Left lung (tissue), 10 donors: ENCODE data around the gene TCF7L2. TPM values are rescaled to one million over a fixed set of nuclear protein-coding genes. Genes with fewer than 3 reads are reported as not detected.
A peak's percentile ranks its signal among the peaks of the same experiment; 100 is the strongest.

ENCODE experiments used
- ATAC-seq: fragments of 200-7000 bp; cut with Tn5 transposase; one replicate; pipeline ENCODE4 v1.9.1; 2020; ENCODE audit warnings: moderate library complexity
- DNase-seq, 4 donors: peaks; one replicate each; pipeline ENCODE4 v3.0.0-alpha.2; 2013 to 2020
- H3K27ac ChIP-seq, 2 donors: fragments of 200-600 bp; sonication (generic) in 1 of 2; one replicate each; pipeline versions ENCODE4 v1.5.0 to v1.8.0; 2020 to 2021
- H3K27me3 ChIP-seq, 2 donors: fragments of 200-600 bp; sonication (generic) in 1 of 2; one replicate each; pipeline versions ENCODE4 v1.5.0 to v1.8.0; 2020 to 2021
- H3K36me3 ChIP-seq, 2 donors: fragments of 200-600 bp; sonication (generic) in 1 of 2; one replicate each; pipeline versions ENCODE4 v1.5.0 to v1.8.0; 2020 to 2021
- H3K4me1 ChIP-seq, 2 donors: fragments of 200-600 bp; one replicate each; pipeline ENCODE4 v1.8.0; 2021
- H3K4me3 ChIP-seq, 2 donors: fragments of 200-600 bp; sonication (generic) in 1 of 2; one replicate each; pipeline versions ENCODE4 v1.5.0 to v1.8.0; 2020 to 2021; ENCODE audit warnings: mild to moderate bottlenecking in 1 of 2
- H3K9me3 ChIP-seq, 2 donors: fragments of 200-600 bp; sonication (generic) in 1 of 2; one replicate each; pipeline versions ENCODE4 v1.5.0 to v1.8.0; 2020 to 2021
- CTCF ChIP-seq, 2 donors: fragments of 200-600 bp; sonication (generic) in 1 of 2; IDR thresholded peaks; one replicate each; pipeline versions ENCODE4 v1.5.0 to v1.8.0; 2021; ENCODE audit warnings: antibody characterized with exemption in 2 of 2
- intact Hi-C, 2 donors: fragments of 100-400 bp; cut with DNase I; formaldehyde crosslinking; loops; one replicate each; pipeline versions ENCODE4 v1.11.2 to v1.14.2; 2022
- polyA plus RNA-seq, 6 donors: library from polyadenylated mRNA; unstranded; fragments of 120-200 nt; gene quantifications; one replicate each; pipeline ENCODE4 v1.2.1, GENCODE V29; 2013; ENCODE audit not compliant: insufficient read length in 6 of 6
- total RNA-seq, 2 donors: library from RNA; stranded (reverse); fragmentation: NEBNext Ultra II Directional; extraction: Animal tissue kit (Norgen Biotek cat#: 25700); gene quantifications; one replicate each; pipeline ENCODE4 v1.2.1, GENCODE V29; 2021
- donor health status: DM: no; HTN: yes; CAD: no.
- donor health status: DM: no; HTN: no; CAD: no.

Gene TCF7L2
- total and polyA plus RNA-seq, 8 donors, result 25.1 to 54.9 (median 53.0) TPM

- H3K4me3 ChIP-seq, result no peak overlapping the region
- no peak for TF ChIP-seq CTCF (IDR thresholded peaks at IDR 0.05)
- H3K27ac ChIP-seq, result peak overlapping the region in 1 of 2 donors; percentile 31
- H3K27me3 ChIP-seq, result no peaks in the 10 kb centered on the region
- H3K36me3 ChIP-seq, result no peaks in the 10 kb centered on the region
- ATAC-seq, result no peak
- peaks cover 10 to 39% of the 10 kb centered on the region in 2 donors for H3K4me1 ChIP-seq
- DNase-seq, result no peak
- no peaks in the 10 kb centered on the region for H3K9me3 ChIP-seq
- intact Hi-C loops, result no loop called here
Observed at GRCh38 chr10:113053091-113053490, 103.0 kb downstream of the TCF7L2 start.

GRCh38 chr10:113053881-113054280 is 103.8 kb downstream of the TCF7L2 start:
- Histone ChIP-seq H3K36me3 (no peaks in the 10 kb centered on the region), H3K9me3 (no peaks in the 10 kb centered on the region), H3K4me3 (no peak overlapping the region), H3K4me1 (peaks cover 14 to 44% of the 10 kb centered on the region in 2 donors), H3K27ac (peak overlapping the region in 1 of 2 donors; percentile 31), H3K27me3 (no peaks in the 10 kb centered on the region)
- ATAC-seq (no peak), DNase-seq (no peak)
- no peak for TF ChIP-seq CTCF (IDR thresholded peaks at IDR 0.05)
- intact Hi-C loops, result no loop called here

GRCh38 chr10:113055458-113055857 is 105.4 kb downstream of the TCF7L2 start:
- DNase-seq (no peak), ATAC-seq (no peak)
- Histone ChIP-seq H3K4me3 (no peak overlapping the region), H3K36me3 (no peaks in the 10 kb centered on the region), H3K27ac (no peak overlapping the region), H3K27me3 (no peaks in the 10 kb centered on the region), H3K4me1 (peaks cover 30 to 58% of the 10 kb centered on the region in 2 donors), H3K9me3 (no peaks in the 10 kb centered on the region)
- no peak for TF ChIP-seq CTCF (IDR thresholded peaks at IDR 0.05)
- intact Hi-C loops, result no loop called here

GRCh38 chr10:113056030-113056429 is 106.0 kb downstream of the TCF7L2 start:
- TF ChIP-seq CTCF (IDR thresholded peaks at IDR 0.05), result no peak
- Histone ChIP-seq H3K27ac (no peak overlapping the region), H3K4me1 (peaks cover 36 to 59% of the 10 kb centered on the region in 2 donors), H3K27me3 (no peaks in the 10 kb centered on the region), H3K9me3 (no peaks in the 10 kb centered on the region), H3K4me3 (no peak overlapping the region), H3K36me3 (no peaks in the 10 kb centered on the region)
- DNase-seq (no peak), ATAC-seq (no peak)
- intact Hi-C loops, result no loop called here

- no peaks in the 10 kb centered on the region for H3K36me3 ChIP-seq
- peak; percentile 16 for ATAC-seq
- no peaks in the 10 kb centered on the region for H3K9me3 ChIP-seq
- no peak for DNase-seq
- no peak for TF ChIP-seq CTCF (IDR thresholded peaks at IDR 0.05)
- H3K4me3 ChIP-seq, result no peak overlapping the region
- H3K27me3 ChIP-seq, result no peaks in the 10 kb centered on the region
- peaks cover 38 to 61% of the 10 kb centered on the region in 2 donors for H3K4me1 ChIP-seq
- intact Hi-C loops, result no loop called here
- no peak overlapping the region for H3K27ac ChIP-seq
Observed at GRCh38 chr10:113056441-113057021, 106.5 kb downstream of the TCF7L2 start.
